SK-N-MC (cell line): Measurements from ENCODE around the gene CSF2RB.

ENCODE experiments used
- EZH2 ChIP-seq: fragments of 200-600 bp; sonication (generic); IDR thresholded peaks from one replicate; pipeline ENCODE4 v1.6.1; 2017; ENCODE audit warnings: antibody characterized with exemption
- FOXP2 ChIP-seq: optimal IDR thresholded peaks from 2 replicates; pipeline ENCODE3; 2011; ENCODE audit warnings: mild to moderate bottlenecking, moderate library complexity; ENCODE audit not compliant: insufficient read depth; ENCODE audit errors: extremely low read length, control extremely low read depth
- POLR2AphosphoS5 ChIP-seq: IDR thresholded peaks from 2 replicates; pipeline ENCODE4 v1.6.1; 2012; ENCODE audit warnings: mild to moderate bottlenecking, low read depth, low read length, borderline replicate concordance

DNA sequence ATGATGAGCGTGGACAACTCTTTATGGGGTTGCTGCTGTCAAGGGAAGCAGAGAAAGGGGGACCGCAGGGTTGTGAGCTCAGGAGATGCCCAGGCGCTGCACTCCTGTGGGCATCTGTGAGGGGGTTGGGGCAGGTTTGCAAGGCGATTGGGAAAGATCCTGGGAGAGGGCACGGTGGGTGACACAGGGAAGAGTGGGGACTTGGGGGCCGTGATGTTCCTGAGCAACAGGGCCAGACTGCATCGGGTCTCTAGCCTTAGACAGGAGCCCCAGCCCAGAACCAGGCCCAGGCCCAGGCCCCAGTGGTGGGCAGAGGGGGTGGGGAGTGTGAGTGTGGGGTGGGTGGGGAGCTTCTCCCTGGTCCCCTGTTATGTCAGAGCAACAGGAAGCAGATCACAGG lies 38.3 kb downstream of the CSF2RB start:
- TF ChIP-seq POLR2AphosphoS5 (no peak), EZH2 (no peak), FOXP2 (no peak)
